Breast epithelium (tissue), 4 donors: ENCODE data around the gene NDUFB2. TPM values are rescaled to one million over a fixed set of nuclear protein-coding genes. Genes with fewer than 3 reads are reported as not detected.

Experiments used
- DNase-seq, 2 donors: peaks; one replicate each; pipeline ENCODE4 v3.0.0-alpha.2; 2019; ENCODE audit warnings: low spot score in 2 of 2
- H3K27ac ChIP-seq, 2 donors: fragments of 200-600 bp; sonication (generic) in 1 of 2; one replicate each; pipeline ENCODE4 v1.5.1; 2016 to 2019; ENCODE audit warnings: mild to moderate bottlenecking in 1 of 2
- H3K27me3 ChIP-seq, 2 donors: fragments of 200-600 bp; sonication (generic) in 1 of 2; one replicate each; pipeline versions ENCODE4 v1.5.1 to v1.6.0; 2017 to 2019; ENCODE audit warnings: control low read depth in 1 of 2, mild to moderate bottlenecking in 1 of 2
- H3K36me3 ChIP-seq: fragments of 200-600 bp; one replicate; pipeline ENCODE4 v1.5.1; 2019
- H3K4me1 ChIP-seq, 2 donors: fragments of 200-600 bp; sonication (generic); one replicate each; pipeline ENCODE4 v1.5.1; 2016 to 2019; ENCODE audit warnings: control low read depth in 1 of 2
- H3K4me3 ChIP-seq, 3 donors: fragments of 200-600 bp; sonication (generic); 1 replicate in 2 of 3; 2 replicates in 1 of 3; pipeline ENCODE4 v1.5.1; 2016 to 2019; ENCODE audit warnings: mild to moderate bottlenecking in 3 of 3, moderate library complexity in 2 of 3
- H3K9me3 ChIP-seq, 2 donors: fragments of 200-600 bp; sonication (generic) in 1 of 2; one replicate each; pipeline ENCODE4 v1.5.1; 2016 to 2019; ENCODE audit warnings: control low read depth in 1 of 2
- POLR2A ChIP-seq: fragments of 450-650 bp; IDR thresholded peaks from one replicate; pipeline ENCODE4 v1.6.1; 2016; ENCODE audit warnings: antibody characterized with exemption, mild to moderate bottlenecking, moderate library complexity
- POLR2AphosphoS5 ChIP-seq, 3 donors: sonication (generic); formaldehyde crosslinking; IDR thresholded peaks; one replicate each; pipeline ENCODE4 v1.6.1; 2017; ENCODE audit warnings: antibody characterized with exemption in 3 of 3
- intact Hi-C: fragments of 100-400 bp; cut with DNase I; formaldehyde crosslinking; loops from one replicate; pipeline ENCODE4 v1.15.1; 2023; ENCODE audit warnings: low total_unique reads
- total RNA-seq, 3 donors: library from RNA; depleted of rRNA; stranded (reverse); fragments of >200 nt; gene quantifications; one replicate each; pipeline ENCODE4 v1.1.0, GENCODE V29; 2016
- TF ChIP-seq, protein P1 (sequence below), 3 donors: fragments of 450-650 bp; IDR thresholded peaks; one replicate each; pipeline ENCODE4 v1.5.1; 2016 to 2017; ENCODE audit warnings: antibody characterized with exemption in 3 of 3, mild to moderate bottlenecking in 3 of 3, moderate library complexity in 3 of 3

The NDUFB2 gene
- total RNA-seq, 3 donors from 2014 or later, result 85.0 to 151 (median 149) TPM

DNA sequence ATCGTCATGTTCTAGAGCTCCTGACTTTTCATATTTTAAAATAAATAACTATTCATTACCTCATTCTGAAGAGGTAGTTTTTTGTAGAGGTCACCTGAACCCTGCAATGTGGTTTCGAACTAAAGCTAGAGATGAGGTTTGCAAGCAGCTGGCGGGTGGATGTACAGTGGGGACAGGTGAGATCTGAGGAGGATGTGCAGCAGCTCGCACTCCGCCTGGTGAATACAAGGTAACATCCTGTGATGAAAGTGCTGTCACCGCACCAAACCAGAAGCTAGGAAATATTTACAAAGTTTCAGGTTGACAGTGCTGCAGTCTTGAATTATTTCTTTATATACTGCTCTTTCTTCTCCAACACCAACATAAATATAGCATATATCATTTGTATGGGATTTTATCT lies 26.5 kb downstream of the NDUFB2 start:
- no peak overlapping the region for H3K27ac ChIP-seq
- no peaks in the 10 kb centered on the region for H3K4me1 ChIP-seq
- H3K27me3 ChIP-seq, result no peaks in the 10 kb centered on the region
- DNase-seq, result no peak
- no peaks in the 10 kb centered on the region for H3K36me3 ChIP-seq
- H3K4me3 ChIP-seq, result no peak overlapping the region
- H3K9me3 ChIP-seq, result no peaks in the 10 kb centered on the region
- TF ChIP-seq POLR2A, result no peak
- no peak for TF ChIP-seq POLR2AphosphoS5 (IDR thresholded peaks at IDR 0.05)
- TF ChIP-seq, protein P1, sequence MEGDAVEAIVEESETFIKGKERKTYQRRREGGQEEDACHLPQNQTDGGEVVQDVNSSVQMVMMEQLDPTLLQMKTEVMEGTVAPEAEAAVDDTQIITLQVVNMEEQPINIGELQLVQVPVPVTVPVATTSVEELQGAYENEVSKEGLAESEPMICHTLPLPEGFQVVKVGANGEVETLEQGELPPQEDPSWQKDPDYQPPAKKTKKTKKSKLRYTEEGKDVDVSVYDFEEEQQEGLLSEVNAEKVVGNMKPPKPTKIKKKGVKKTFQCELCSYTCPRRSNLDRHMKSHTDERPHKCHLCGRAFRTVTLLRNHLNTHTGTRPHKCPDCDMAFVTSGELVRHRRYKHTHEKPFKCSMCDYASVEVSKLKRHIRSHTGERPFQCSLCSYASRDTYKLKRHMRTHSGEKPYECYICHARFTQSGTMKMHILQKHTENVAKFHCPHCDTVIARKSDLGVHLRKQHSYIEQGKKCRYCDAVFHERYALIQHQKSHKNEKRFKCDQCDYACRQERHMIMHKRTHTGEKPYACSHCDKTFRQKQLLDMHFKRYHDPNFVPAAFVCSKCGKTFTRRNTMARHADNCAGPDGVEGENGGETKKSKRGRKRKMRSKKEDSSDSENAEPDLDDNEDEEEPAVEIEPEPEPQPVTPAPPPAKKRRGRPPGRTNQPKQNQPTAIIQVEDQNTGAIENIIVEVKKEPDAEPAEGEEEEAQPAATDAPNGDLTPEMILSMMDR (IDR thresholded peaks at IDR 0.05), result no peak
- intact Hi-C loops, result no loop called here

DNA sequence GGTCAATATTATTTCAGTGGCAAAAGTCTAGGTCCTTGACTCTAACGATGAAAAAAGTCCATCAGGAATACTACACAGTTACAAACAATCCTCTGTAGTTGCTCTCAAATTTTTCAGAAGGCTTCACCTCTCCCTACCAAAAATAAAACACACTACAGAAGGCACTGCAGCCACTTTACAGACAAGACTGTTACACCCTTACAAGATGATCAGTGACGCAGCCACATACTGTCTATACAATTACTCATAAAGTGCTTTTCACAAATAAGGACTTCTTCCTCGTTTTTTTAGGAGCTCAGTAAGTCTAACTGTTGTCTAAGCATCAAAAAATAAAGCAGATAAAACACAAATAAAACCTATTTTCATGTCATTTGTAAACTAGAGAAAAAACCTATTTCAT lies 27.1 kb downstream of the NDUFB2 start:
- no peaks in the 10 kb centered on the region for H3K9me3 ChIP-seq
- TF ChIP-seq, protein P1 (IDR thresholded peaks at IDR 0.05), result no peak
- TF ChIP-seq POLR2A (no peak), POLR2AphosphoS5 (IDR thresholded peaks at IDR 0.05) (no peak)
- no peaks in the 10 kb centered on the region for H3K4me1 ChIP-seq
- H3K4me3 ChIP-seq, result no peak overlapping the region
- H3K27me3 ChIP-seq, result no peaks in the 10 kb centered on the region
- no peak overlapping the region for H3K27ac ChIP-seq
- intact Hi-C loops, result no loop called here
- DNase-seq, result no peak
- no peaks in the 10 kb centered on the region for H3K36me3 ChIP-seq

DNA sequence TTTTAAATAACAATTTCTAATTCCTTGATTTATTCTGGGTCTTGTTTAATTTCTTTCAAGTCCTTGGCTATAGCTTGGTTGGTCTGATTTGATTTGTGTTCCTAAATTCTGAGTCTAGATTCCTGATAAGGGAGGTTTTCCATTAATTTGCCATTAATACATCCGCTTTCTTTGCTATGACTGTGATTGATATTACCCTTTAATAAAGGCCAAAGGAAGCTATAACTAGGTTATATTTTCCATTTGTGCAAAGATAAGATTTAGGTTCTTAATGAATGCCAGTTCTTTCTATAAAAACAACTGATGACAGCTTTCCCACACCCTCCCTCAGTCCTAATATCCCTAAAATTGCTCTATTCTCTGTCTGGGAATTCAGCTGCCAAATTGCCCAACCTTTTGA lies 28.2 kb downstream of the NDUFB2 start:
- no peaks in the 10 kb centered on the region for H3K36me3 ChIP-seq
- no peak for DNase-seq
- no peak overlapping the region for H3K27ac ChIP-seq
- no peaks in the 10 kb centered on the region for H3K27me3 ChIP-seq
- H3K4me3 ChIP-seq, result no peak overlapping the region
- intact Hi-C loops, result no loop called here
- no peak for TF ChIP-seq POLR2A
- no peak for TF ChIP-seq POLR2AphosphoS5 (IDR thresholded peaks at IDR 0.05)
- TF ChIP-seq, protein P1 (IDR thresholded peaks at IDR 0.05), result no peak
- no peaks in the 10 kb centered on the region for H3K9me3 ChIP-seq
- H3K4me1 ChIP-seq, result no peaks in the 10 kb centered on the region

DNA sequence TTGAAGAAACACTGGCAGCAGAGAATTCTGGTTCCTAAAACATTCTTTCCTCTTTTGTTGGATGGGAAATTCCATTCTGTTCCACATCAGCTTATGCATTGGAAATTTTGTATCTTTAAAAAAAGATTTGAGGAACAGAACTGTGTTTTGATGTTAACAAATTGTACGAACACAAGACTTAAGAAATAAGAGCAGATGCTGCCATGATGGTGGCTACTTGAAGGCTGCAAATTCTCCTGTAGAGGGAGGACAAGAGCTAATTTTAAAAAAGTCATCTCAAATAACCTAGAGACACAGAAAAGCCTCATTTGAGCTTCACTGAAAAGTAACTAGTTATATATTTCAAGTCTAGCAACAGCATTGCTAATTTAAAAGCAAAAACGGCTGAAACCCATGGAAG lies 29.8 kb downstream of the NDUFB2 start:
- Histone ChIP-seq H3K36me3 (no peaks in the 10 kb centered on the region), H3K4me3 (no peak overlapping the region), H3K27me3 (no peaks in the 10 kb centered on the region), H3K4me1 (no peaks in the 10 kb centered on the region), H3K9me3 (no peaks in the 10 kb centered on the region), H3K27ac (no peak overlapping the region)
- TF ChIP-seq POLR2AphosphoS5 (IDR thresholded peaks at IDR 0.05) (no peak), POLR2A (no peak)
- TF ChIP-seq, protein P1 (IDR thresholded peaks at IDR 0.05), result no peak
- DNase-seq, result no peak
- intact Hi-C loops, result no loop called here

DNA sequence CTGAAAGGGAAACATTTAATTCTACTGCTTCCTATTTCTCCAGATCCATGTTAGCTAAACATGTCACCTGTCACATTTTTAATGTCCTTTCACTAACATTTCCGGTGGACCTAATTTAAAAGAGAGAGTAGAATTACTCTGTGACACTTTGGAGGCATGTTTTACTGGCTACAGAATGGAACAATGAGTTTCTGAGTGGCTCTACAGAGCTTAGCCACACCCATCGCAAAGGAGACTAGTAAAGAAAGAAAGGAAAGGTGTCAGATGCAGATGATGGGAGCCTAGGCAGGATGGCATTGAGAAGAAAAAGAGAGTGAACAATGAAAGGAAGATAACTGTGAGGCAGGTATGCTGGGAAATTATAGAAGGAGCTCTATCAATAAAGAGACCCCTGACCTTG lies 35.9 kb downstream of the NDUFB2 start:
- TF ChIP-seq, protein P1 (IDR thresholded peaks at IDR 0.05), result no peak
- no peak for TF ChIP-seq POLR2A
- no peak for TF ChIP-seq POLR2AphosphoS5 (IDR thresholded peaks at IDR 0.05)
- Histone ChIP-seq H3K27ac (no peak overlapping the region), H3K27me3 (no peaks in the 10 kb centered on the region), H3K4me3 (no peak overlapping the region), H3K4me1 (no peaks in the 10 kb centered on the region), H3K36me3 (no peaks in the 10 kb centered on the region), H3K9me3 (no peaks in the 10 kb centered on the region)
- intact Hi-C loops, result no loop called here
- DNase-seq, result no peak
